ENCODE results near the gene TYSND1. TPM values are rescaled to one million over a fixed set of nuclear protein-coding genes. Genes with fewer than 3 reads are reported as not detected.

Gene TYSND1
- total RNA-seq, 2 donors from 2014 or later, result 16.2 to 17.6 TPM

DNA sequence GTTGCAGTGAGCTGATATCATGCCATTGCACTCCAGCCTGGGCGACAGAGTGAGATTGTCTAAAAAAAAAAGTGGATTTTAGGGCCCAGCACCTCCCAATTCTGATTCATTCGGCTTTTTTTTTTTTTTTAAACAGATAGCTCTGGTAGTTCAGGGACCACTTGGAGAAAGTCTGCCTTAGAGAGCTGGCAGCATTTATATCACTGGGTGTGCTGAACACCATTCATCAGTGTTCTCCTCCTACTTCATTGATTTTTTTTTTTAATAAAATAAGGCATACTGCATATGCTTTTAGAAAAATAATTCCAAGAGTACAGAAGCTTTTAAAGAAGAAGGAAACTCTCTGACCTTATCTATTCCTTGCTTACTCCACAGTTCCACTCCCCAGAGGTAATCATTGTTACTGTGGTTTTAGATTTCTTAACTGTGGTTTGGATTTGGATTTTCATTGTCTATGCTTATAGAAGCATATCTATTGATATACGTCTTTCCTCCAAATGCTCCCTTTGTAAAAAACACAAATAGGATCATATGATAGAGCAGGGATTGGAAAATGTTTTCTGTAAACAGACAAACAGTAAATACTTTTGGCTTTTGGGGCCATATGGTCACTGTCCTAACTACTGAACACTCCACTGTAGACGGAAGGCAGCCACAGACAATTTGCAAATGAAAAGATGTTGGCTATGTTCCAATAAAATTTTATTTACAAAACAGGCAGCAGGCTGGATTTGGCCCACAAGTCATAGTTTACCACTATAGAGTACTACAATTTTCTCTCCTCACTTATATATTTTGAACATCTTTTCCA lies 44.9 kb upstream of the TYSND1 start:
- Histone ChIP-seq H3K4me1 (peaks cover 22% of the 10 kb centered on the region), H3K27me3 (no peaks in the 10 kb centered on the region), H3K4me3 (no peak overlapping the region), H3K36me3 (replicated peaks in 1 of 2; ENCODE audit: insufficient read depth in 1 of 2, low read depth in 2 of 2) (no peaks in the 10 kb centered on the region), H3K27ac (no peak overlapping the region), H3K9me3 (no peaks in the 10 kb centered on the region)
- DNase-seq (no peak), ATAC-seq (no peak)
- no peak for TF ChIP-seq POLR2A (IDR thresholded peaks at IDR 0.05)
- TF ChIP-seq, protein P1, sequence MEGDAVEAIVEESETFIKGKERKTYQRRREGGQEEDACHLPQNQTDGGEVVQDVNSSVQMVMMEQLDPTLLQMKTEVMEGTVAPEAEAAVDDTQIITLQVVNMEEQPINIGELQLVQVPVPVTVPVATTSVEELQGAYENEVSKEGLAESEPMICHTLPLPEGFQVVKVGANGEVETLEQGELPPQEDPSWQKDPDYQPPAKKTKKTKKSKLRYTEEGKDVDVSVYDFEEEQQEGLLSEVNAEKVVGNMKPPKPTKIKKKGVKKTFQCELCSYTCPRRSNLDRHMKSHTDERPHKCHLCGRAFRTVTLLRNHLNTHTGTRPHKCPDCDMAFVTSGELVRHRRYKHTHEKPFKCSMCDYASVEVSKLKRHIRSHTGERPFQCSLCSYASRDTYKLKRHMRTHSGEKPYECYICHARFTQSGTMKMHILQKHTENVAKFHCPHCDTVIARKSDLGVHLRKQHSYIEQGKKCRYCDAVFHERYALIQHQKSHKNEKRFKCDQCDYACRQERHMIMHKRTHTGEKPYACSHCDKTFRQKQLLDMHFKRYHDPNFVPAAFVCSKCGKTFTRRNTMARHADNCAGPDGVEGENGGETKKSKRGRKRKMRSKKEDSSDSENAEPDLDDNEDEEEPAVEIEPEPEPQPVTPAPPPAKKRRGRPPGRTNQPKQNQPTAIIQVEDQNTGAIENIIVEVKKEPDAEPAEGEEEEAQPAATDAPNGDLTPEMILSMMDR (IDR thresholded peaks at IDR 0.05), result no peak
- intact Hi-C loops (cut with DNase I), result no loop called here
- WGBS, 2 donors, result 54 to 61% methylated on average over 4 of the region's 4 CpGs

DNA sequence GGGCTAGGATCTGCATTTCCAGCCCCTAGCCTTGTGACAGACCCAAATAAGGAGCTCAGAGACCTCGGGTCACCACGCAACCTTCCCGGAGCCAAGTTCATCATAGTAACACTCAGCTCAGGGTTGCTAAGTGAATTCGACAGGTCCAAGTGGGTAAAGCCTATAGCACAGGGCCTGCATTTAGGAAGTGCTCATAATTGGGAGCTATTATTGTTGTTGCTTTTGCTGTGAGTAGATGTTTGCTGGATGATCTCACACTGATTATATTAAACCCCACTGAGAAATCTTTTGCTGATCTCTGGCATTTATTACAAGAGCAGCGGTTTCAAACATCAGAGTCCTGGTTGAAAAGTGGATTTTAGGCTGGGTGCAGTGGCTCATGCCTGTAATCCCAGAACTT lies 44.1 kb upstream of the TYSND1 start:
- Histone ChIP-seq H3K4me1 (peaks cover 22% of the 10 kb centered on the region), H3K36me3 (replicated peaks in 1 of 2; ENCODE audit: insufficient read depth in 1 of 2, low read depth in 2 of 2) (no peaks in the 10 kb centered on the region), H3K4me3 (no peak overlapping the region), H3K27ac (no peak overlapping the region), H3K9me3 (no peaks in the 10 kb centered on the region), H3K27me3 (no peaks in the 10 kb centered on the region)
- intact Hi-C loops (cut with DNase I), result no loop called here
- TF ChIP-seq, protein P1 (IDR thresholded peaks at IDR 0.05), result no peak
- TF ChIP-seq POLR2A (IDR thresholded peaks at IDR 0.05), result no peak
- 79 to 89% methylated on average over 5 of the region's 5 CpGs for WGBS, 2 donors
- no peak for DNase-seq
- ATAC-seq, result no peak

DNA sequence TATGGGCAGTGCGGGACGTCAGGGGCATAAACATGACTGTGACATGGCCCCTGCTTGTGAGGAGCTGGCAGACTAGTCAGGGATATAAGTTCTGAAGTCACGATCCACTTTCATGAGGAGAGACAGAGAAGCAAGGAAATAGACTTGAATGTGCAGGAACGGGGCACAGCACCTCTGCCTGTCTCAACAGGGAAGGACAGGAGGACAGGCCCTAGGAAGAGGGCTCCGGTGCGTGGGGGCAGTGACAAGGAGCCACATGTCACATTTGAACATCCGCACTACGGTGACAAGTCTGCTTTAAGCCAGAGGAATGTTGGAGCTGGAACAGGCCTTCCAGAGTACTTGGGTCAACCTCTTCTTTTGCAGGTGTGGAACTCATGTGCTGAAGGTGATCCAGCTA lies 43.6 kb upstream of the TYSND1 start:
- TF ChIP-seq POLR2A (IDR thresholded peaks at IDR 0.05), result no peak
- TF ChIP-seq, protein P1 (IDR thresholded peaks at IDR 0.05), result no peak
- Histone ChIP-seq H3K4me1 (peaks cover 22% of the 10 kb centered on the region), H3K36me3 (replicated peaks in 1 of 2; ENCODE audit: insufficient read depth in 1 of 2, low read depth in 2 of 2) (no peaks in the 10 kb centered on the region), H3K27ac (no peak overlapping the region), H3K4me3 (no peak overlapping the region), H3K27me3 (no peaks in the 10 kb centered on the region), H3K9me3 (no peaks in the 10 kb centered on the region)
- DNase-seq, result no peak
- ATAC-seq, result no peak
- intact Hi-C loops (cut with DNase I), result no loop called here
- 84 to 89% methylated on average over 8 of the region's 8 CpGs for WGBS, 2 donors

DNA sequence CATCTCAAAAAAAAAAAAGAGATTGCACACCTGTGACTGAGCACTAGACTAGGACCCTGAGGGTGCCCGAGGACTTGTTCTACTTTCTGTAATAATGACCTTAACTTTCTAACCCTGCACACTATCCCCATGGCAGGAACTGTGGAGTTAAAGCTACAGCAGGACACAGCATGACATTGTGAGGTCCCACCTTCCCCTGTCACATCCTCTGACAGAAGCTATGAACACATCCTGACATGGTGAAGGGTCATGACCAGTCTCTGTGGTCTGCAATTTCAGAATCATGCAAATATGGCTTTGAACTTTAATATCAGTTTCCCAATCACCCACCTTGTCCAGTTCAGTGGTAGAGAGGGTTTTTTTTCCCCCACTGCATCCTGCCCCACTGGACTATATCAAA lies 42.3 kb upstream of the TYSND1 start:
- ATAC-seq (no peak), DNase-seq (no peak)
- 53 to 88% methylated on average over 1 of the region's 1 CpG for WGBS, 2 donors
- no peaks in the 10 kb centered on the region for H3K27me3 ChIP-seq
- TF ChIP-seq, protein P1 (IDR thresholded peaks at IDR 0.05), result no peak
- no peak for TF ChIP-seq POLR2A (IDR thresholded peaks at IDR 0.05)
- no peaks in the 10 kb centered on the region for H3K9me3 ChIP-seq
- no peak overlapping the region for H3K27ac ChIP-seq
- H3K36me3 ChIP-seq (replicated peaks in 1 of 2; ENCODE audit: insufficient read depth in 1 of 2, low read depth in 2 of 2), result no peaks in the 10 kb centered on the region
- no peak overlapping the region for H3K4me3 ChIP-seq
- intact Hi-C loops (cut with DNase I), result no loop called here
- H3K4me1 ChIP-seq, result peaks cover 22% of the 10 kb centered on the region

DNA sequence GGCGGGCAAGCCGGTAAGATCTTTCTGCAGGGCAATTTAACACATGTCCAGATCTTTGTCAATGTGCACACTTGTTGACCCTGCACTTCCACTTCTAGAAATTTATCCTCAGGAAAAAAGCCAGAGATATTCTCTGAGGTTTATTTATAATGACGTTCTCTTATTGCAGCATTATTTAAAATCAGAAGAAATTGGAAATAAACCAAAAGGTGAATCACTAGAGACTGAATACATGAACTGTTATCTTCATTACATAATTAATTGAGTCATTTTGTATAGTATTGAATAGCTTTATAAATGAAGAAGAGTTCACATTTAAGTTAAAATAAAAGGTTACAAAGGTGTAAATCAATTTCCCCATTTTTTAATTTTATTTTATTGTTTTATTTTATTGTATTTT lies 40.1 kb upstream of the TYSND1 start:
- Histone ChIP-seq H3K4me3 (no peak overlapping the region), H3K4me1 (peaks cover 8% of the 10 kb centered on the region), H3K27ac (no peak overlapping the region), H3K27me3 (no peaks in the 10 kb centered on the region), H3K9me3 (no peaks in the 10 kb centered on the region), H3K36me3 (replicated peaks in 1 of 2; ENCODE audit: insufficient read depth in 1 of 2, low read depth in 2 of 2) (no peaks in the 10 kb centered on the region)
- intact Hi-C loops (cut with DNase I), result no loop called here
- WGBS, 2 donors, result 74 to 77% methylated on average over 3 of the region's 3 CpGs
- ATAC-seq, result no peak
- DNase-seq, result no peak
- no peak for TF ChIP-seq POLR2A (IDR thresholded peaks at IDR 0.05)
- TF ChIP-seq, protein P1 (IDR thresholded peaks at IDR 0.05), result no peak

Measured in body of pancreas (tissue), 4 donors.